HG03565 (cell line): ENCODE data around the gene ELAVL4.

ENCODE experiments used
- ATAC-seq: cut with Tn5 transposase; IDR thresholded peaks from one replicate; pipeline ENCODE4 v1.9.1; 2021; ENCODE audit warnings: mild to moderate bottlenecking, moderate library complexity; ENCODE audit not compliant: unreplicated experiment

Gene ELAVL4

GRCh38 chr1:50175719-50176639, 67.3 kb downstream of the ELAVL4 start:
- ATAC-seq: no peak

DNA sequence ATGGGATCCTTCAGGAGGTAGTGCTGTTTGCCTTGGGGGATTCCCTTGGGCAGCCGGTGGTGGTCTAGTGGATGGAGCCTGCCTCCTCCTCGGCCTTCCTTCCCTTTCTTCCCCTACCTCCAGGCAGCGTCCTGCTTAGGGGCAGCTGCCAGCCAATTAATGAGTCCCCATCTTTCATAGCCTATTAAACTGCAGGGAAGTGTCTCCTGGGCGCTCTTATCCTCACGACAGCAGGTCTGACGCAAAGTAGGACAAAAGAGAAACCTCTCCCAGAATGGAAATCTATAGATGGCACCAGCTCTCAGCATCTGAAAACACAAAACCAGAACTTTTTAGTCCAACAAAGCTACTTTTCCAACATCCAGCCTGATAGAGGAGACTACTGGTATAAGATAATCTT, 69.3 kb downstream of the ELAVL4 start:
- ATAC-seq: no peak

- ATAC-seq: no peak
Observed at GRCh38 chr1:50179639-50180038, 70.9 kb downstream of the ELAVL4 start.

GRCh38 chr1:50180367-50180766, 71.6 kb downstream of the ELAVL4 start:
- ATAC-seq: no peak

GRCh38 chr1:50181027-50181663, 72.4 kb downstream of the ELAVL4 start:
- ATAC-seq: no peak

DNA sequence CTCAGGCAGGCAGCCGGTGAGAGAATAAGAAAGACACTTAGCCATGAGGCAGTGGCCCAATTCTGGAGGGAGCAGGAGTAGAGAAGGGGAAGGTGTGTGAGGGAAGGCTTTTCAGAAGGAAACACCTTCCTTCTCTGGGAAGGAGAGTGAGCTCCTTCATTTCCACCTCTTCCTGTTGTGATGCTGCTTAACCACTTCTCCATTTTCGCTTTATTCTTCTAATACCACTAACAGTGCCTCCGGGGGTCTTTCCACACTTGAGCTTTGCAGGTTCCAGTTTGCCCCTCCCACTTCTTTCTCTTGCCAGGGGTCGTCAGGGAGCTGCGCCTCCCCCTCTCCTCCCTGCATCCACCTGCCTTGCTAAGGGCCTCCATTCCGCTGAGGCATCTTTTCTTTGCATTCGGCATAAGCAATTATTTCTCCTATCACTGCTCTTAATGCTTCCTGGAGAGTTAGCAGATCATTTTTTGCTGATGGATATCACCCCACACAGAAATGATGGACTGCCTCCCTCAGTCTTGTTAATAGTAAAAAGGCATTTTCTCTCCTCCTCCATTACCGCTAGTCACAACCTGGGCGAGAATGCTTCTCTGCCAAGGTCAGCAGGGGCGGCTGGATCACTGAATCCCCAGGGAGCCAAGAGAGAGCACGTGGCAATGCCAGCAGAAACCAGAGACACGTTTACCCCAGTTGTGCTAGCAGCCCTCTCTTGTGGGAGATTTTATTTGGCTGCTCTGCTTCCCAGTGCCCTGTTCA, 74.8 kb downstream of the ELAVL4 start:
- no peak for ATAC-seq

DNA sequence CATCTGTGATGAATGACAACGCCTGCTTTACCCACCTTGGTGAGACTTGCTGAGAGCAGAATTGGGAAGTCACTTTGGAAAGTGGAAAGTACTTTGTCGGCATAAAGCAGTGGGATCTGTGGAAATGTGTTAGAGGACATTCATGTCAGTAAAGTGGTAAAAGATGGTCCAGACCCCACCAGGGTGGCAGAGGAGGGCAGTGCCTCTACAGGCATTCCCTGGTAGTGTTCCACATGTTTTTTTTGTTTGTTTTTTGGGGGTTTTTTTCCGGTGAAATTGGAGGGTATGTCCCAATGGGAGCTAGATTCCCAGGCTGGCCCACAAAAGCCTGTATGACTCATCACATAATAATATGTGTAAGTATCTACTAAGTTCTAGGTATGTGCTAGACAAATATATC, 80.6 kb downstream of the ELAVL4 start:
- ATAC-seq: no peak

GRCh38 chr1:50193002-50193401, 84.3 kb downstream of the ELAVL4 start:
- ATAC-seq: no peak

- ATAC-seq: no peak
Observed at GRCh38 chr1:50195205-50195604, 86.5 kb downstream of the ELAVL4 start.

DNA sequence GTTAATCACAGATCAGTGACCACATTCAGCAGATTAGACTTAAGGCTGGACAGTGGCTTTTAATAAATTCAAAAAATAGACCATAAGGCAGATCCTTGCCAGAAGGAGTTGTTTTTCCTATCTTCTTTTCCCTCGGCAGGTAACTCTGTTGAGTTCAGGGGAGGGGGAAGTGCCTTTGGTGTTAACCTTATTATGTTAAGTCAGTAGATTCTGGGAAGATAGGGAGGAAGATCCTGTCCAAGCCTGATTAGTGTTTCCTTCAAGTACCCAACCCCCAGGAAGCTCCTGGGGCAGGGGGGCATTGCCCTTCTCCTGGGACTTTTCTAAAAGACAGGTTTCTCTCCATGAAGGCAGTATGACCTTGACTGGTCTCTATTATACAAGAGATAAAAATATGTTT, 87.4 kb downstream of the ELAVL4 start:
- no peak for ATAC-seq

DNA sequence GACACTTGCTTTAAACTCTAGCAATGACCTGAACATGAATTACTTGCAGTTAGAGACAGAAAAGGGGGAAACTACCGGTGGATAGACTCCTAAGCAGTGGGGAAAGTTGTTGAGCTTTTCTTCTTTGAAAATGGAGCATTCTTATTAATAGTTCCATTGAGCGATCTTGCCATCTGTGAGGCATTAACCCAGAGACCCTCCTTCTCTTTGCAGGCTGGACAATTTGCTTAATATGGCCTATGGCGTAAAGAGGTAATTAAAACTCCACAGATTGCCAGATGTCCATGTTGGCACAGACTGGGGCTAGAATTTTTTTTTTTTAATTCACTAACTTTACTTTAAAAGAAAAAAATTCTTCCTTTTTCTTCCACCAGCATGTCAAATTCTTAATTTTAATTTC, 88.5 kb downstream of the ELAVL4 start:
- no peak for ATAC-seq

GRCh38 chr1:50208315-50208714, 99.6 kb downstream of the ELAVL4 start:
- ATAC-seq: no peak

GRCh38 chr1:50208756-50209155, 100.0 kb downstream of the ELAVL4 start:
- no peak for ATAC-seq

- ATAC-seq: no peak
Observed at GRCh38 chr1:50209749-50210148, 101.0 kb downstream of the ELAVL4 start.

DNA sequence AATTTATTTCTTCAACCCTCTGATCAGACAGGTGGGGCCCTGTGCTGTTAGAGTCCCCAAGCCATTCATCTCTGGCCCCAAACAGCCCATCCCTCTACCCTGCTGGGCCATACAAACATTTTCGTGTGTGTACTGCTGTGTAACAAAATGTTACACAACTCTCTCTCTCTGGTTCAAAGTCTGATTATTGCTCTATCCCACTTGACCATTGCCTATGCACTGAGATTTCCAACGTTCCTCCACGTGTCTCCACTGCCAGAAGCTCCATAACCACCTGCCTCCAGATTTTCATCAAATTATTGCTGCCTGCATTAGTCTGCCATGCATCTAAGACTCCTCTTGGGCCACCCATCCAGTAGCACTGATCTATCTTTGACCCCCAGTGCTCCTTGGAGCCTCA, 104.8 kb downstream of the ELAVL4 start:
- no peak for ATAC-seq

- ATAC-seq: no peak
Observed at GRCh38 chr1:50214717-50215116, 106.0 kb downstream of the ELAVL4 start.

GRCh38 chr1:50218344-50219120, 109.8 kb downstream of the ELAVL4 start:
- ATAC-seq: no peak

GRCh38 chr1:50228871-50229384, 120.2 kb downstream of the ELAVL4 start:
- no peak for ATAC-seq

GRCh38 chr1:50231209-50231608, 122.5 kb downstream of the ELAVL4 start:
- no peak for ATAC-seq

- no peak for ATAC-seq
Observed at GRCh38 chr1:50232336-50232735, 123.6 kb downstream of the ELAVL4 start.

- no peak for ATAC-seq
Observed at GRCh38 chr1:50236656-50237055, 127.9 kb downstream of the ELAVL4 start.
